ENCODE measurements around the gene BAZ2B. TPM values are rescaled to one million over a fixed set of nuclear protein-coding genes. Genes with fewer than 3 reads are reported as not detected.

The BAZ2B gene
- total RNA-seq, 1 experiment from 2014 or later, result 34.9 TPM

GRCh38 chr2:159592441-159592840, 23.9 kb downstream of the BAZ2B start:
- CTCF ChIA-PET, result no interaction called here
- Histone ChIP-seq H3K9me3 (ENCODE audit: insufficient read depth, low read depth) (no peaks in the 10 kb centered on the region), H3K79me2 (ENCODE audit: low read depth) (no peaks in the 10 kb centered on the region), H3F3A (ENCODE audit: insufficient read depth, low read depth) (no peaks in the 10 kb centered on the region), H3K4me2 (no peak overlapping the region), H3K27me3 (ENCODE audit: insufficient read depth, low read depth) (no peaks in the 10 kb centered on the region), H2AFZ (no peak overlapping the region), H3K4me1 (replicated peaks; ENCODE audit: insufficient read depth) (no peaks in the 10 kb centered on the region), H3K9me2 (ENCODE audit: insufficient read depth) (no peaks in the 10 kb centered on the region), H3K4me3 (no peak overlapping the region), H3K27ac (no peak overlapping the region), H3K36me3 (ENCODE audit: low read depth) (no peaks in the 10 kb centered on the region), H4K20me1 (ENCODE audit: insufficient read depth) (no peaks in the 10 kb centered on the region)
- BruUV-seq (replicated peaks), result no TSS peak
- intact Hi-C loops (cut with micrococcal nuclease; ENCODE audit: unreplicated experiment), result no loop called here
- POLR2A ChIA-PET (ENCODE audit: unreplicated experiment), result no interaction called here
- DNase-seq, result no peak
- no peak for TF ChIP-seq CTCF (conservative IDR thresholded peaks at IDR 0.05)
- TF ChIP-seq EZH2 (IDR thresholded peaks at IDR 0.05; ENCODE audit: low read depth), result no peak

GRCh38 chr2:159591221-159591620, 25.1 kb downstream of the BAZ2B start:
- no peaks in the 10 kb centered on the region for H3K79me2 ChIP-seq (ENCODE audit: low read depth)
- ChIA-PET POLR2A (ENCODE audit: unreplicated experiment) (no interaction called here), CTCF (interaction anchor here (0.5 kb wide), 1 partner anchor 231 kb away, joined by 3 read pairs; no protein-coding TSS in a partner anchor)
- H3K36me3 ChIP-seq (ENCODE audit: low read depth), result no peaks in the 10 kb centered on the region
- no peak for DNase-seq
- no peak for TF ChIP-seq EZH2 (IDR thresholded peaks at IDR 0.05; ENCODE audit: low read depth)
- no peak for TF ChIP-seq CTCF (conservative IDR thresholded peaks at IDR 0.05)
- no peaks in the 10 kb centered on the region for H3K4me1 ChIP-seq (replicated peaks; ENCODE audit: insufficient read depth)
- no peak overlapping the region for H3K27ac ChIP-seq
- intact Hi-C loops (cut with micrococcal nuclease; ENCODE audit: unreplicated experiment), result no loop called here
- H3K9me2 ChIP-seq (ENCODE audit: insufficient read depth), result no peaks in the 10 kb centered on the region
- H4K20me1 ChIP-seq (ENCODE audit: insufficient read depth), result no peaks in the 10 kb centered on the region
- no peaks in the 10 kb centered on the region for H3K9me3 ChIP-seq (ENCODE audit: insufficient read depth, low read depth)
- no TSS peak for BruUV-seq (replicated peaks)
- H3F3A ChIP-seq (ENCODE audit: insufficient read depth, low read depth), result no peaks in the 10 kb centered on the region
- no peak overlapping the region for H3K4me2 ChIP-seq
- H3K27me3 ChIP-seq (ENCODE audit: insufficient read depth, low read depth), result no peaks in the 10 kb centered on the region
- no peak overlapping the region for H3K4me3 ChIP-seq
- no peak overlapping the region for H2AFZ ChIP-seq

- ChIA-PET POLR2A (ENCODE audit: unreplicated experiment) (no interaction called here), CTCF (no interaction called here)
- no peaks in the 10 kb centered on the region for H3K9me3 ChIP-seq (ENCODE audit: insufficient read depth, low read depth)
- intact Hi-C loops (cut with micrococcal nuclease; ENCODE audit: unreplicated experiment), result no loop called here
- no peak overlapping the region for H3K27ac ChIP-seq
- no peaks in the 10 kb centered on the region for H3F3A ChIP-seq (ENCODE audit: insufficient read depth, low read depth)
- H3K9me2 ChIP-seq (ENCODE audit: insufficient read depth), result no peaks in the 10 kb centered on the region
- TF ChIP-seq CTCF (conservative IDR thresholded peaks at IDR 0.05) (no peak), EZH2 (IDR thresholded peaks at IDR 0.05; ENCODE audit: low read depth) (no peak)
- no peaks in the 10 kb centered on the region for H3K4me1 ChIP-seq (replicated peaks; ENCODE audit: insufficient read depth)
- no peak for DNase-seq
- H4K20me1 ChIP-seq (ENCODE audit: insufficient read depth), result no peaks in the 10 kb centered on the region
- H3K4me3 ChIP-seq, result no peak overlapping the region
- H3K4me2 ChIP-seq, result no peak overlapping the region
- BruUV-seq (replicated peaks), result no TSS peak
- no peak overlapping the region for H2AFZ ChIP-seq
- H3K79me2 ChIP-seq (ENCODE audit: low read depth), result no peaks in the 10 kb centered on the region
- no peaks in the 10 kb centered on the region for H3K36me3 ChIP-seq (ENCODE audit: low read depth)
- H3K27me3 ChIP-seq (ENCODE audit: insufficient read depth, low read depth), result no peaks in the 10 kb centered on the region
Observed at GRCh38 chr2:159589286-159589685, 27.1 kb downstream of the BAZ2B start.

All from PC-9 (cell line).